IMR-90 (cell line): ENCODE data around the gene PON2. TPM values are rescaled to one million over a fixed set of nuclear protein-coding genes. Genes with fewer than 3 reads are reported as not detected.

Source experiments
- ATAC-seq: fragments of 200-7000 bp; cut with Tn5 transposase; 2 replicates; pipeline ENCODE4 v1.9.1; 2020; ENCODE audit warnings: low read depth, mild to moderate bottlenecking, moderate library complexity
- BruUV-seq: library from RNA; stranded (reverse); fragments of 400-500 nt; replicated peaks from 2 replicates; lab custom pipeline; 2021; lab: Mats Ljungman, UMichigan
- CTCF ChIA-PET: fragments of 300-600 bp; formaldehyde crosslinking; extraction: SDS; loops from one replicate; lab custom pipeline; 2021; ENCODE audit warnings: antibody characterized with exemption; lab: Yijun Ruan, JAX
- POLR2A ChIA-PET: fragments of 300-600 bp; sonication (Branson Sonifier 250); formaldehyde crosslinking; loops from one replicate; lab custom pipeline; 2022; ENCODE audit warnings: antibody characterized with exemption; ENCODE audit not compliant: unreplicated experiment; lab: Charles Lee
- DNase-seq: peaks from one replicate; pipeline ENCODE4 v3.0.0; 2013
- H2AFZ ChIP-seq: replicated peaks from 2 replicates; pipeline ENCODE3; 2013; ENCODE audit warnings: low read length, mild to moderate bottlenecking; ENCODE audit not compliant: poor library complexity
- H2AK5ac ChIP-seq: 2 replicates; pipeline ENCODE4 v1.6.1; 2013; ENCODE audit warnings: low read depth, low read length, inconsistent platforms
- H2AK9ac ChIP-seq: replicated peaks from 2 replicates; pipeline ENCODE3; 2013; ENCODE audit warnings: mild to moderate bottlenecking, low read depth, low read length, moderate library complexity; ENCODE audit not compliant: poor library complexity
- H2BK120ac ChIP-seq: 2 replicates; pipeline ENCODE4 v1.6.1; 2013; ENCODE audit warnings: low read depth, low read length, inconsistent platforms
- H2BK15ac ChIP-seq: 3 replicates; pipeline ENCODE4 v1.6.1; 2013; ENCODE audit warnings: low read depth, low read length, inconsistent platforms
- H2BK20ac ChIP-seq: 2 replicates; pipeline ENCODE4 v1.6.1; 2013; ENCODE audit warnings: low read depth, mild to moderate bottlenecking, inconsistent platforms, low read length, moderate library complexity
- H2BK5ac ChIP-seq: 2 replicates; pipeline ENCODE4 v1.6.1; 2013; ENCODE audit warnings: mild to moderate bottlenecking, low read depth, low read length, inconsistent platforms; ENCODE audit not compliant: poor library complexity, severe bottlenecking
- H3K14ac ChIP-seq: replicated peaks from 2 replicates; pipeline ENCODE4 v1.6.1; 2013; ENCODE audit warnings: low read depth, low read length, inconsistent platforms
- H3K18ac ChIP-seq: 2 replicates; pipeline ENCODE4 v1.6.1; 2013; ENCODE audit warnings: low read depth, low read length, control low read depth
- H3K23ac ChIP-seq: 2 replicates; pipeline ENCODE4 v1.6.1; 2013; ENCODE audit warnings: low read depth, low read length, inconsistent platforms
- H3K27ac ChIP-seq: 2 replicates; pipeline ENCODE4 v1.5.1; 2013; ENCODE audit warnings: mild to moderate bottlenecking, control low read depth, low read length; ENCODE audit not compliant: insufficient read depth
- H3K27me3 ChIP-seq: 2 replicates; pipeline ENCODE4 v1.6.1; 2013; ENCODE audit warnings: low read length; ENCODE audit not compliant: control insufficient read depth, insufficient read depth
- H3K36me3 ChIP-seq: 2 replicates; pipeline ENCODE4 v1.6.1; 2013; ENCODE audit warnings: low read length, mixed read lengths; ENCODE audit not compliant: control insufficient read depth, insufficient read depth
- H3K4ac ChIP-seq: 2 replicates; pipeline ENCODE4 v1.6.1; 2013; ENCODE audit warnings: low read depth, low read length, inconsistent platforms
- H3K4me1 ChIP-seq: 2 replicates; pipeline ENCODE4 v1.6.1; 2013; ENCODE audit warnings: low read length, mixed read lengths; ENCODE audit not compliant: control insufficient read depth, insufficient read depth
- H3K4me2 ChIP-seq: 2 replicates; pipeline ENCODE4 v1.6.1; 2013; ENCODE audit warnings: low read depth, mild to moderate bottlenecking, control low read depth, low read length, moderate library complexity
- H3K4me3 ChIP-seq: 2 replicates; pipeline ENCODE4 v1.5.1; 2013; ENCODE audit warnings: low read depth, mild to moderate bottlenecking, control low read depth, low read length, moderate library complexity; ENCODE audit not compliant: insufficient read depth
- H3K56ac ChIP-seq: 2 replicates; pipeline ENCODE4 v1.6.1; 2013; ENCODE audit warnings: low read length, inconsistent platforms; ENCODE audit not compliant: insufficient read depth; ENCODE audit errors: extremely low read depth
- H3K79me1 ChIP-seq, 2 experiments: 2 replicates each; pipeline ENCODE4 v1.6.1; 2013; ENCODE audit warnings: low read length in 2 of 2, inconsistent platforms in 1 of 2, low read depth in 1 of 2
- H3K9ac ChIP-seq: 2 replicates; pipeline ENCODE4 v1.6.1; 2013; ENCODE audit warnings: low read depth, low read length, control low read depth
- H3K9me1 ChIP-seq: 2 replicates; pipeline ENCODE4 v1.6.1; 2013; ENCODE audit warnings: low read length, inconsistent platforms; ENCODE audit not compliant: insufficient read depth
- H3K9me3 ChIP-seq: 2 replicates; pipeline ENCODE4 v1.6.1; 2013; ENCODE audit warnings: low read length; ENCODE audit not compliant: control insufficient read depth, insufficient read depth
- H4K20me1 ChIP-seq: 2 replicates; pipeline ENCODE4 v1.6.1; 2013; ENCODE audit warnings: low read length, inconsistent platforms; ENCODE audit not compliant: insufficient read depth
- H4K5ac ChIP-seq: 2 replicates; pipeline ENCODE4 v1.6.1; 2013; ENCODE audit warnings: mild to moderate bottlenecking, low read depth, low read length, control low read depth
- H4K8ac ChIP-seq, 2 experiments: 2 replicates each; pipeline ENCODE4 v1.6.1; 2013; ENCODE audit warnings: low read depth in 2 of 2, low read length in 2 of 2, control low read depth in 1 of 2, inconsistent platforms in 1 of 2
- H4K91ac ChIP-seq: 2 replicates; pipeline ENCODE4 v1.6.1; 2013; ENCODE audit warnings: low read depth, low read length, inconsistent platforms; ENCODE audit not compliant: insufficient read depth
- BHLHE40 ChIP-seq: fragments of 150-350 bp; IDR thresholded peaks from 2 replicates; pipeline ENCODE4 v1.6.1; 2016; ENCODE audit warnings: mild to moderate bottlenecking, low read depth, low read length
- CEBPB ChIP-seq: IDR thresholded peaks from 2 replicates; pipeline ENCODE4 v1.6.1; 2012; ENCODE audit warnings: low read depth, low read length, improper control_type of control experiment
- CHD1 ChIP-seq: IDR thresholded peaks from 2 replicates; pipeline ENCODE4 v1.6.1; 2012; ENCODE audit warnings: low read depth, low read length, improper control_type of control experiment
- FOS ChIP-seq: fragments of 150-350 bp; IDR thresholded peaks from 2 replicates; pipeline ENCODE4 v1.6.1; 2016; ENCODE audit warnings: low read depth, low read length
- MAFK ChIP-seq: IDR thresholded peaks from 2 replicates; pipeline ENCODE4 v1.6.1; 2012; ENCODE audit warnings: low read depth, low read length, improper control_type of control experiment
- MAZ ChIP-seq: IDR thresholded peaks from 2 replicates; pipeline ENCODE4 v1.6.1; 2012; ENCODE audit warnings: low read depth, mild to moderate bottlenecking, low read length, improper control_type of control experiment, moderate library complexity, borderline replicate concordance
- MXI1 ChIP-seq: IDR thresholded peaks from 2 replicates; pipeline ENCODE4 v1.6.1; 2012; ENCODE audit warnings: low read depth, mild to moderate bottlenecking, low read length, moderate library complexity, borderline replicate concordance
- NFE2L2 ChIP-seq: fragments of 150-350 bp; IDR thresholded peaks from 2 replicates; pipeline ENCODE4 v1.6.1; 2016; ENCODE audit warnings: low read depth, mild to moderate bottlenecking, low read length
- POLR2A ChIP-seq: IDR thresholded peaks from 2 replicates; pipeline ENCODE4 v1.6.1; 2012; ENCODE audit warnings: mild to moderate bottlenecking, low read depth, low read length
- RAD21 ChIP-seq: IDR thresholded peaks from 2 replicates; pipeline ENCODE4 v1.6.1; 2012; ENCODE audit warnings: low read length, improper control_type of control experiment
- RCOR1 ChIP-seq: IDR thresholded peaks from 2 replicates; pipeline ENCODE4 v1.6.1; 2012; ENCODE audit warnings: mild to moderate bottlenecking, low read length, improper control_type of control experiment; ENCODE audit not compliant: insufficient replicate concordance
- RFX5 ChIP-seq: IDR thresholded peaks from 2 replicates; pipeline ENCODE4 v1.8.0; 2012; ENCODE audit warnings: low read depth, mild to moderate bottlenecking, low read length, moderate library complexity
- SMC3 ChIP-seq: fragments of 150-350 bp; IDR thresholded peaks from 2 replicates; pipeline ENCODE4 v1.6.1; 2016; ENCODE audit warnings: low read depth, mild to moderate bottlenecking, antibody characterized with exemption, low read length, moderate library complexity
- WGBS, 2 experiments: methylation state at CpG; one replicate each; pipeline versions ENCODE4 v1.1.5 to v1.1.7; 2013; ENCODE audit warnings: missing lambda C conversion rate in 2 of 2; ENCODE audit not compliant: insufficient read length in 1 of 2; ENCODE audit errors: extremely low coverage in 2 of 2; 5-methylcytosine and 5-hydroxymethylcytosine counted together
- dilution Hi-C: fragments of 300-500 bp; cut with HindIII; formaldehyde crosslinking; loops from one replicate; pipeline ENCODE4 v1.14.3; 2018; ENCODE audit warnings: low sequenced_read_pairs; ENCODE audit not compliant: unreplicated experiment
- in situ Hi-C: fragments of 300-500 bp; cut with MboI; formaldehyde crosslinking; loops from 3 replicates; pipeline ENCODE4 v1.14.3; 2019; ENCODE audit warnings: low sequenced_read_pairs, inconsistent platforms, mixed read lengths
- intact Hi-C: fragments of 100-400 bp; cut with micrococcal nuclease; formaldehyde crosslinking; loops from 2 replicates; pipeline ENCODE4 v1.10.0; 2022
- polyA plus RNA-seq, 3 experiments: library from polyadenylated mRNA; depleted of rRNA; stranded (reverse); fragments of >200 nt; gene quantifications; 2 replicates each; pipeline ENCODE4 v1.2.3, GENCODE V29; 2012; ENCODE audit warnings: low replicate concordance in 1 of 3
- total RNA-seq: library from RNA; depleted of rRNA; stranded (reverse); fragments of >200 nt; gene quantifications from 2 replicates; pipeline ENCODE4 v1.2.3, GENCODE V29; 2012
- TF ChIP-seq, protein P1 (sequence below): fragments of 150-350 bp; IDR thresholded peaks from 2 replicates; pipeline ENCODE4 v1.6.1; 2016; ENCODE audit warnings: low read depth, mild to moderate bottlenecking, low read length, moderate library complexity, borderline replicate concordance
- TF ChIP-seq, protein P2 (sequence below): fragments of 150-350 bp; IDR thresholded peaks from 2 replicates; pipeline ENCODE4 v1.6.1; 2017; ENCODE audit warnings: mild to moderate bottlenecking, antibody characterized with exemption, low read length, low read depth
- TF ChIP-seq, protein P3 (sequence below): conservative IDR thresholded peaks from 2 replicates; pipeline ENCODE4 v1.5.1; 2012; ENCODE audit warnings: mild to moderate bottlenecking, low read depth, low read length, improper control_type of control experiment

Gene PON2
- total and polyA plus RNA-seq, 2 of the 4 experiments (the other 2 are of a cell fraction), result 36.2 to 65.7 TPM

DNA sequence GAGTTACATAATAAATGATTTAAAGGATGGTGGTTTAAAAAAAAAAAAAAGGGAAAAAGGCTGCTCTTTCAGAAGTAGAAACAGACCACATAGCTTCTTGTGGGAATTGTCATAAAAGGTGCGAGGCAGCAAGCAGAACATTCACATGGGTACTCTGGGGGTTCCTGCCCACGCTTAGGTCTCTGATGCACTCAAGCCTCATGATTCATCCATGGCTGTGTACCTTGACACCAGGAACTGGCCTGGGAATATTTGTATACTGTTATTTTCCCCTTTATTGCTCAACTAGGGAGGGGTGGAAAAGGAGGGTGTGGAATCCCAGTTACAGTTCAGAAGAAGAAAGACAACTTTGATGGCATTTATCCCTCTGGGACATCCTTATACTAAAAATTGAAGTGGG is 4.0 kb downstream of the PON2 start:
- no peak overlapping the region for H3K27ac ChIP-seq
- WGBS, 2 experiments, result no CpG with 5 or more reads among the region's 2 CpGs

More for the DNA sequence above, 4.0 kb downstream of the PON2 start:
- H3K4me2 ChIP-seq, result no peak overlapping the region
- H3K18ac ChIP-seq, result no peak overlapping the region
- H4K5ac ChIP-seq, result no peak overlapping the region
- no peaks in the 10 kb centered on the region for H4K20me1 ChIP-seq
- no peak overlapping the region for H2BK15ac ChIP-seq
- H3K4me1 ChIP-seq, result peaks cover 5% of the 10 kb centered on the region
- no peak overlapping the region for H2BK5ac ChIP-seq
- H2AFZ ChIP-seq, result no peak overlapping the region
- H4K91ac ChIP-seq, result no peak overlapping the region
- no peak overlapping the region for H2BK120ac ChIP-seq
- CTCF ChIA-PET, result no interaction called here
- no peak overlapping the region for H3K4ac ChIP-seq
- H3K23ac ChIP-seq, result no peak overlapping the region
- intact Hi-C loops, result no loop called here
- no peak overlapping the region for H3K14ac ChIP-seq
- no peak overlapping the region for H2BK20ac ChIP-seq
- peaks cover 3% of the 10 kb centered on the region for H3K36me3 ChIP-seq
- no peak overlapping the region for H2AK5ac ChIP-seq
- no peak overlapping the region for H3K56ac ChIP-seq
- H3K27me3 ChIP-seq, result no peaks in the 10 kb centered on the region
- no peak overlapping the region for H4K8ac ChIP-seq
- no peak overlapping the region for H3K4me3 ChIP-seq
- DNase-seq (peak; percentile 19), ATAC-seq (no peak)
- in situ Hi-C loops, result no loop called here
- peaks cover 27 to 40% of the 10 kb centered on the region in 2 experiments for H3K79me1 ChIP-seq
- TF ChIP-seq RFX5 (no peak), NFE2L2 (no peak), SMC3 (no peak), MXI1 (no peak), BHLHE40 (no peak), POLR2A (no peak), CEBPB (no peak; the same call in 1 of the 2 replicates), MAFK (no peak), RAD21 (no peak), CHD1 (no peak), FOS (no peak), MAZ (no peak), RCOR1 (no peak)
- TF ChIP-seq, protein P1, sequence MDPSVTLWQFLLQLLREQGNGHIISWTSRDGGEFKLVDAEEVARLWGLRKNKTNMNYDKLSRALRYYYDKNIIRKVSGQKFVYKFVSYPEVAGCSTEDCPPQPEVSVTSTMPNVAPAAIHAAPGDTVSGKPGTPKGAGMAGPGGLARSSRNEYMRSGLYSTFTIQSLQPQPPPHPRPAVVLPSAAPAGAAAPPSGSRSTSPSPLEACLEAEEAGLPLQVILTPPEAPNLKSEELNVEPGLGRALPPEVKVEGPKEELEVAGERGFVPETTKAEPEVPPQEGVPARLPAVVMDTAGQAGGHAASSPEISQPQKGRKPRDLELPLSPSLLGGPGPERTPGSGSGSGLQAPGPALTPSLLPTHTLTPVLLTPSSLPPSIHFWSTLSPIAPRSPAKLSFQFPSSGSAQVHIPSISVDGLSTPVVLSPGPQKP, result no peak
- TF ChIP-seq, protein P2, sequence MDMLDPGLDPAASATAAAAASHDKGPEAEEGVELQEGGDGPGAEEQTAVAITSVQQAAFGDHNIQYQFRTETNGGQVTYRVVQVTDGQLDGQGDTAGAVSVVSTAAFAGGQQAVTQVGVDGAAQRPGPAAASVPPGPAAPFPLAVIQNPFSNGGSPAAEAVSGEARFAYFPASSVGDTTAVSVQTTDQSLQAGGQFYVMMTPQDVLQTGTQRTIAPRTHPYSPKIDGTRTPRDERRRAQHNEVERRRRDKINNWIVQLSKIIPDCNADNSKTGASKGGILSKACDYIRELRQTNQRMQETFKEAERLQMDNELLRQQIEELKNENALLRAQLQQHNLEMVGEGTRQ, result no peak
- TF ChIP-seq, protein P3, sequence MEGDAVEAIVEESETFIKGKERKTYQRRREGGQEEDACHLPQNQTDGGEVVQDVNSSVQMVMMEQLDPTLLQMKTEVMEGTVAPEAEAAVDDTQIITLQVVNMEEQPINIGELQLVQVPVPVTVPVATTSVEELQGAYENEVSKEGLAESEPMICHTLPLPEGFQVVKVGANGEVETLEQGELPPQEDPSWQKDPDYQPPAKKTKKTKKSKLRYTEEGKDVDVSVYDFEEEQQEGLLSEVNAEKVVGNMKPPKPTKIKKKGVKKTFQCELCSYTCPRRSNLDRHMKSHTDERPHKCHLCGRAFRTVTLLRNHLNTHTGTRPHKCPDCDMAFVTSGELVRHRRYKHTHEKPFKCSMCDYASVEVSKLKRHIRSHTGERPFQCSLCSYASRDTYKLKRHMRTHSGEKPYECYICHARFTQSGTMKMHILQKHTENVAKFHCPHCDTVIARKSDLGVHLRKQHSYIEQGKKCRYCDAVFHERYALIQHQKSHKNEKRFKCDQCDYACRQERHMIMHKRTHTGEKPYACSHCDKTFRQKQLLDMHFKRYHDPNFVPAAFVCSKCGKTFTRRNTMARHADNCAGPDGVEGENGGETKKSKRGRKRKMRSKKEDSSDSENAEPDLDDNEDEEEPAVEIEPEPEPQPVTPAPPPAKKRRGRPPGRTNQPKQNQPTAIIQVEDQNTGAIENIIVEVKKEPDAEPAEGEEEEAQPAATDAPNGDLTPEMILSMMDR, result no peak
- no peaks in the 10 kb centered on the region for H3K9me3 ChIP-seq
- BruUV-seq, result no TSS peak
- peaks cover 7% of the 10 kb centered on the region for H3K9me1 ChIP-seq
- H2AK9ac ChIP-seq, result no peak overlapping the region
- H3K9ac ChIP-seq, result no peak overlapping the region
- dilution Hi-C loops, result no loop called here
- POLR2A ChIA-PET, result no interaction called here
